GM12891 (cell line): ENCODE data around the gene TARS3.

Experiments
- DNase-seq: peaks from one replicate; pipeline ENCODE4 v3.0.0; 2011; ENCODE audit warnings: low spot score; ENCODE audit not compliant: insufficient read length
- FAIRE-seq: peaks from 2 replicates; lab custom pipeline; 2011; peaks lifted over from hg19 to GRCh38; lab: Jason Lieb, UNC
- PAX5 ChIP-seq: IDR thresholded peaks from 2 replicates; pipeline ENCODE4 v1.6.1; 2011; ENCODE audit warnings: low read length, moderate library complexity, mild to moderate bottlenecking; ENCODE audit not compliant: insufficient read depth, severe bottlenecking
- POLR2A ChIP-seq: IDR thresholded peaks from 2 replicates; pipeline ENCODE4 v1.6.1; 2011; ENCODE audit warnings: low read depth, low read length, control low read depth
- POLR2AphosphoS5 ChIP-seq: IDR thresholded peaks from 2 replicates; pipeline ENCODE4 v1.6.1; 2011; ENCODE audit warnings: low read depth, low read length, control low read depth
- POU2F2 ChIP-seq: IDR thresholded peaks from 2 replicates; pipeline ENCODE4 v1.6.1; 2011; ENCODE audit warnings: low read depth, mild to moderate bottlenecking, control low read depth, low read length, moderate library complexity
- SPI1 ChIP-seq: IDR thresholded peaks from 2 replicates; pipeline ENCODE4 v1.6.1; 2011; ENCODE audit warnings: low read depth, low read length, control low read depth
- TAF1 ChIP-seq: IDR thresholded peaks from 2 replicates; pipeline ENCODE4 v1.6.1; 2011; ENCODE audit warnings: low read depth, low read length, control low read depth

Gene TARS3

DNA sequence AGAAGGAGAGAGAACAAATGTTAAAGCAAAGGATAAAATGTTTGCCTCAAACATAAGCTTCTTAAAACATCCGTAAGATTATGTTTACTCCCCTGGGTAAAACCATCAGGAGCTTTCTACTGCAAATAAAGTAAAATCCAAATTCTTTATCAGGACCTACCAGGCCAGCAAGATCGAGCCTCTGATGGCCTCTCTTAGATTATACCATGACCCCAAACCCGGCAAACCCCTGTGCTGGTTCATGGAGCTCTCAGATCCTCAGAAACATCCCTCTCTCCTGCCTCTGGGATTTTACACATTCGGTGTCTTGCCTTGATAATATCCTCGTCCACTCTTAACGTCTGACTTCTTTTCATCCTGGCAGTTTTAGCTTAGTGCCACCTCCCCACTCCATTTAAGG, 7.5 kb upstream of the TARS3 start:
- DNase-seq = no peak
- TF ChIP-seq POLR2AphosphoS5 (no peak), PAX5 (no peak), SPI1 (no peak)
- FAIRE-seq = peak; percentile 38

DNA sequence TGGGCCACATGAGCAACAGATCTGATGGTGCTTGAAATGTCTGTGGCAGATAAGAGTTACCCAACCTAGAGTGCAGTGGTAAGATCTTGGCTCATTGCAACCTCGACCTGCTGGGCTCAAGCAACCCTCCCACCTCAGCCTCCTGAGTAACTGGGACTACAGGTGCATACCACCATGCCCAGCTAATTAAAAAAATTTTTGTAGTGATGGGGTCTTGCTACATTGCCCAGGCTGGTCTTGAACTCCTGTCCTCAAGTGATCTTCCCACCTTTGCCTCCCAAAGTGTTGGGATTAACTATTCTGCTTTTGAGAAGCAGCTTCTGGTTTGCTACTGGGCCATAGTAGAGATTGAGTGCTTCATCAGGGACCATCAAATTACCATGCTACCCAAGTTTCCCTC, 2.9 kb upstream of the TARS3 start:
- DNase-seq = no peak
- TF ChIP-seq PAX5 (no peak), POLR2AphosphoS5 (no peak)
- FAIRE-seq = no peak

DNA sequence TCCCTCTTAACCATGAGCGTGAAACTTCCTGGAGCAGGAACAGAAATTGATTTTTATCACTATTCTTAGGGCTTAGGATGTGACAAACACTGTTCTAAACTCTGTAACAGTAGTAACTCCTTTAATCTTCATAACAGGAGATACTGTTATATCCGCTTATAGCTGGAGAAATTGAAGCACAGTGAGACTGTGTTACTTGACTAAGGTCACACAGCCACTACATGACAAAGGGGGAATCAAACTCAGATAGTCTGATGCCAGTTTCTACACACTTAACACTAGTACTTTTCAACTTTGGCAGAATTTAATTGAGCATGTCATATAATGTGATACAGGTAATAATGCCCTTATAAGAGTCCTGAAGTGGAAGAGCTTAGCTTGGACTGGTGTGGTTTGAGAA, 800 bp upstream of the TARS3 start:
- DNase-seq = no peak
- FAIRE-seq = no peak
- no peak for TF ChIP-seq POLR2A
- no peak for TF ChIP-seq TAF1
- no peak for TF ChIP-seq POLR2AphosphoS5
- TF ChIP-seq SPI1 = no peak
- TF ChIP-seq PAX5 = no peak
- no peak for TF ChIP-seq POU2F2

DNA sequence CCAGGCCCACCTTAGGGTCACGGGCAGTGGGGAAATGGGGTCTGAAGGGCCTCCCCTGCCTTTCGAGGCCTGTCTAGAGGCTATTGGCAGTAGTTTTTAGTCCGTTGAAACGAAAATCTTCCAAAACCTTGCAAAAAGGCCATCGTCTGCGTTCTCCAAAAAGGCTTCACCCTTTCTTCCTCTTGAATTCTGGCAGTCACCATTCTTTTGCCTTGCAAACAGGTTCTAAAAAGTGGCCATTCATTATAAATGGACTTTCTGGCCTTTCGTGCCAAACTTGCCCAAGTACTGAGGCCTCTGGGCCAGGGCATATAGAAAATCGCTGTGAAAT, 367 bp upstream of the TARS3 start:
- TF ChIP-seq POLR2AphosphoS5 (no peak), POLR2A (no peak), SPI1 (no peak), TAF1 (no peak), POU2F2 (no peak), PAX5 (no peak)
- FAIRE-seq = no peak

DNA sequence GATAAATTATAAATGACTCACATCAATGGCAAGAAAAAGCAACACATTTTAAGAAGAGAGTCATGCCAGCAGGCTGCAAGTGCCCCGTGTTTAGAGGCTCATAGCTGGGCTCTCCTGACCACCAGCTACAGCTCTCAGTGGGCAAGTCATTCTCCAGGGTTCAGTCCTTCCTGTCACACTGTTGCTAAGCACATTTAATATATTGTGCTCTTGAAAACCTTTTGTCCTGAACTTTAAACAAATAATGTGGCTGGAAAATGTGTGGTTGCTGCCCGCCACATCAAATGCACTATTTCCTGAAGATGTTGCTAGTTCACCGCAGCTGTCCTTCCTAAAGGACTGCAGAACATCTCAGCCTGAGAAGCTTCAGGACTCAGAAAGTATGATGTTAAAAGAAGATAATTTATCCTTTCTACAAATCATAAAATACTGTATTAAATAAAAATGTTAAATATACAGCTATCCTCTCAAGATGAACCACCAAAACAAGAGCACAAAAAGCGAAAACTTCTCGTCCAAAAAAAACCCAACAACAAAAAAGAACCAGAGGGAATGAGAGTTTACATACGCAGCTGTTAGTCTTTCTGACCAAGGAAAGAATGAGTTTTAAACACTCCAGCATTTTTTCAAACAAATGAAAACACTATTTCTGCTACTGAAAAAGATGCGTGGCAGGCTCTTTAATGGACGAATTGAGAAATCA, 951 bp downstream of the TARS3 start:
- TF ChIP-seq POLR2AphosphoS5 (no peak), POU2F2 (peak; percentile 67; the same call in 1 of the 2 replicates)
- FAIRE-seq (peak; percentile 69), DNase-seq (peak; percentile 20)

More for the DNA sequence above, 367 bp upstream of the TARS3 start:
- no peak for DNase-seq

DNA sequence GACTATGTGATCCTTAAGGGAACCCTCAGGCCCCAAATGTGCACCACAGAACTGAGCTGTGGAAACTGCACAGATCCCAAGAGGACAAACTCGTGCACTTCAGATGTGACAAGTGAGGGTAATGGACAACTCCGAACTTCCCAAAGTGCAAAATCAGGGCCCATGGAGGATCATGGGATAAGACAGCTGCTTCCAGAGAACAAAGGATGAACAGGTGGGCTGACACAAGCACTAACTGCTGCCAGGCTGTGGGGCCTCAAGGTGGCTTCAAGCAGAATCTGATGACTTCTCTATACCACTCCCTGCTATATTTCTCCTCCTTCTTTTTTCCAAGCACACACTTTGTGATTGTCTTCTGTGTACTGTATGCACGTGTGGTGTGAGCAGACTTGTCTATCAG, 5.4 kb downstream of the TARS3 start:
- no peak for FAIRE-seq
- no peak for DNase-seq
- TF ChIP-seq POLR2AphosphoS5 (no peak), POLR2A (no peak), PAX5 (no peak), POU2F2 (no peak), TAF1 (no peak), SPI1 (no peak)

DNA sequence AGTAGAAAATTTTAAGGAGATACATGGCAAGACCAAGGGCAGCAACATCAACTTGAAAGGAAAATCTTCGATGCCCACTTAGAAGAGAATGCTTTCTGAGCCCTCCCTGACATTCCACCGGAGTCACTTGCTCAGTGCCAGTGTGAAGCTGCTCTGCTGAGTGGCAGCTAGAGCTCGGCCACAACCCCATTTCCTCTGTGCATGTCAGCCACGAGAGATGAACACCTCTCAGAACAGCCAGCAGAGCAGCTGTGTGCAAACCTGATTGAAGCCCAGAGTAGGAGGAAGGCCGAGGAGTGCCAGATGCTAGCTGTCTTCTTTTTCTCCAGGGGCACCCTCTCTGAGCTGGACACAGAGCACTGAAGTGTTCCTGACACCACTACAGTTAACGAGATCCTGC, 12.2 kb downstream of the TARS3 start:
- DNase-seq (no peak), FAIRE-seq (no peak)
- no peak for TF ChIP-seq POU2F2
- TF ChIP-seq POLR2AphosphoS5 = no peak
- TF ChIP-seq TAF1 = no peak
- no peak for TF ChIP-seq PAX5
- no peak for TF ChIP-seq POLR2A
- no peak for TF ChIP-seq SPI1

DNA sequence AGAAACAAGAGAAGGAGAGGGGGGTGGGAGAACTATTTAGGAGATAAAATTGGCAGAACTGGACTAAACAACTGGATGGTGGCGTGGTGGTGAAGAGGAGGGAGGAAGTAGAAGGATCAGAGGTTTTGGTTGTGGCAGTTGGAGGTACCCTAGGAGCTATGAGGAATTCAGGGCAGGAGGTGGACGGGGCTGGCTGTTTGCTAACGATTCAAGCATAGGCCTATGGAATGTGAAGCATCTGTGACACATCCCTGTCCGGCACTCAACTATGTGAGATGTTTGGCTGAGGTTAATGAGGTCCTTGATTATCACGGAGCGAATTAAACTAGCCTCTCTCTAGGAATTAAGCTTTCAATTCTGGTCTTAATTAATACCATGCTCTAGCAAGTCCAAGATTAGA, 13.5 kb downstream of the TARS3 start:
- no peak for TF ChIP-seq POLR2A
- TF ChIP-seq TAF1 = no peak
- no peak for TF ChIP-seq PAX5
- TF ChIP-seq POLR2AphosphoS5 = no peak
- TF ChIP-seq SPI1 = no peak
- TF ChIP-seq POU2F2 = no peak
- no peak for FAIRE-seq
- DNase-seq = no peak

DNA sequence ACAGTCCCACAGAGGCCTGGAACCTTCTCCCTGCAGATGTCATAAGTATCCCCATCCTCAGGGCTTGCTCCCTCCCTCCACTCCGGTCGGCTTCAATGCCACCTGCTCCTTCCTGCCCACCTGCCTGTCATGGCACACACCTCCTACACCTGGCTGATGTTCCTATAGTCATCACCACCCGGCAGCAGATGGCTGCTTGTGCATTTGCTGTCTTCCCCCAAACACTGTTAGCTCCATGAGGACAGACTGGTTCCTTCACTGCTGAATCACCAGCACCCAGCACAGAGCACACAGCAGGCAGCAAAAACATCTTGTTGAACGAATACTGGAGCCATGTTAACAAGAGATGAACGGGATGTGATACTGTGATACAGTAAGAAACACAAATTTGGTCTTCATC, 14.8 kb downstream of the TARS3 start:
- no peak for FAIRE-seq
- DNase-seq = no peak
- TF ChIP-seq SPI1 (no peak), PAX5 (no peak), TAF1 (no peak), POLR2AphosphoS5 (no peak), POU2F2 (no peak), POLR2A (no peak)

DNA sequence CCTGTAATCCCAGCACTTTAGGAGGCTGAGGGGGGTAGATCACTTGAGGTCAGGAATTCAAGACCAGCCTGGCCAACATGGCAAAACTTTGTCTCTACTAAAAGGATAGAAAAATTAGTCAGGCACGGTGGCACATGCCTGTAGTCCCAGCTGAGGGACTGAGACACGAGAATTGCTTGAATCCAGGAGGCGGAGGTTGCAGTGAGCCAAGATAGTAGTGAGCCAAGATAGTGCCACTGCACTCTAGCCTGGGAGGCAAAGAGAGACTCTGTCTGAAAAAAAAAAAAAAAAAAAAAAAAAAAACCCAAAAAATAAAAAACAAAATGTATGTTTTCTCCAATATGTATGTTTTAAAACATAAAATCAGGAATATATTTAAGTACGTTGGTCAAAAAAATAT, 16.3 kb downstream of the TARS3 start:
- TF ChIP-seq POU2F2 (no peak), SPI1 (no peak), TAF1 (no peak), POLR2A (no peak), POLR2AphosphoS5 (no peak), PAX5 (no peak)
- no peak for DNase-seq
- no peak for FAIRE-seq

DNA sequence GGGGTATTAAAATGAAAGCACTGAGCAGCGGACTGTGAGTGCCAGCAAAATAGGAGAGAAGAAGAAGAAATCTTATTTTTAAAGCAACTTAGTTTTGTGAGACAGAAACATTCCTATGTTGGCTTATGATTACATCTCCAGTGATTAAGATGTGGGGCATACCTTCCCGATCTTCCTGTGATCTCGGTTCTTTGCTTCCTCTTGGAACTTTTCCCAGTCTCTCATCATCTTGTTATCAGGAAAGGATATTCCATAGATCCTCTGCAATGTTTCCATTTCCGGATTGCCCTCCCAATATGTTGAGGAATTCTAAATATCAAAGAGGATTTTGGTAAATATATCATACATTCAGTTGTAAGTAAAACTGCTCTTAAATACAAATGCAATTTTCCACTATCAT, 22.2 kb downstream of the TARS3 start:
- DNase-seq (no peak), FAIRE-seq (no peak)
- TF ChIP-seq TAF1 (no peak), POLR2A (no peak), POLR2AphosphoS5 (no peak), SPI1 (no peak), PAX5 (no peak), POU2F2 (no peak)
